Measurements from ENCODE around the gene KRTCAP3. TPM values are rescaled to one million over a fixed set of nuclear protein-coding genes. Genes with fewer than 3 reads are reported as not detected.

KRTCAP3 gene
- total and polyA plus RNA-seq, 2 donors (not counting 3 experiments of a cell fraction or from before 2014, with no cell fraction given): 2.1 to 4.0 TPM

- dilution Hi-C loops (cut with MboI; ENCODE audit: extremely low pct_ligation_motif_present, low sequenced_read_pairs): no loop called here
- Histone ChIP-seq H3K4me2 (ENCODE audit: insufficient read depth, low read length) (no peak overlapping the region), H3K4me1 (ENCODE audit: control insufficient read depth, extremely low read depth, insufficient read depth, low read length) (no peaks in the 10 kb centered on the region), H3K27me3 (ENCODE audit: control insufficient read depth in 2 of 2, insufficient read depth in 2 of 2, low read length in 2 of 2) (peaks cover 1 to 5% of the 10 kb centered on the region in 2 experiments), H3K27ac (ENCODE audit: insufficient read depth, low read depth, low read length) (no peak overlapping the region), H3K9me1 (replicated peaks; ENCODE audit: control insufficient read depth, extremely low read depth, insufficient read depth, low read length) (no peaks in the 10 kb centered on the region), H3K4me3 (replicated peaks in 1 of 3; ENCODE audit: insufficient read depth in 1 of 3, low read depth in 1 of 3, low read length in 3 of 3) (no peak overlapping the region), H3K9ac (replicated peaks; ENCODE audit: extremely low read depth, insufficient read depth, low read length) (no peak overlapping the region), H2AFZ (ENCODE audit: low read depth, low read length) (no peak overlapping the region), H3K36me3 (ENCODE audit: control insufficient read depth in 2 of 2, extremely low read depth in 1 of 2, insufficient read depth in 2 of 2, low read length in 2 of 2) (no peaks in the 10 kb centered on the region), H3K79me2 (ENCODE audit: control insufficient read depth, insufficient read depth, low read length) (no peaks in the 10 kb centered on the region), H3K9me3 (replicated peaks; ENCODE audit: control insufficient read depth, insufficient read depth, low read length) (no peaks in the 10 kb centered on the region), H4K20me1 (replicated peaks; ENCODE audit: control insufficient read depth, extremely low read depth, insufficient read depth, low read length) (no peaks in the 10 kb centered on the region)
- intact Hi-C loops (cut with micrococcal nuclease): no loop called here
- TF ChIP-seq POLR2A (IDR thresholded peaks at IDR 0.05; ENCODE audit: low read depth, low read length) (no peak), JUN (IDR thresholded peaks at IDR 0.05; ENCODE audit: borderline replicate concordance, insufficient read depth, insufficient read length, low read depth) (no peak), MYC (IDR thresholded peaks at IDR 0.05; ENCODE audit: low read depth, low read length) (no peak), EZH2 (IDR thresholded peaks at IDR 0.05; ENCODE audit: borderline replicate concordance, low read depth, low read length, severe bottlenecking) (no peak), CTCF (IDR thresholded peaks at IDR 0.05; ENCODE audit: extremely low read depth in 1 of 2, insufficient read depth in 1 of 2, low read depth in 1 of 2, low read length in 2 of 2) (no peak), FOS (IDR thresholded peaks at IDR 0.05; ENCODE audit: borderline replicate concordance, insufficient read depth, low read length) (no peak), POLR2AphosphoS5 (IDR thresholded peaks at IDR 0.05; ENCODE audit: insufficient read depth, low read depth, low read length) (no peak), GATA2 (IDR thresholded peaks at IDR 0.05; ENCODE audit: insufficient read depth, insufficient read length, low read depth, low read length) (no peak)
- TF ChIP-seq, protein P1, sequence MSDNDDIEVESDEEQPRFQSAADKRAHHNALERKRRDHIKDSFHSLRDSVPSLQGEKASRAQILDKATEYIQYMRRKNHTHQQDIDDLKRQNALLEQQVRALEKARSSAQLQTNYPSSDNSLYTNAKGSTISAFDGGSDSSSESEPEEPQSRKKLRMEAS (IDR thresholded peaks at IDR 0.05; ENCODE audit: insufficient read depth, insufficient read length): no peak
- FAIRE-seq: no peak
- ChIA-PET POLR2A (no interaction called here), CTCF (no interaction called here)
- DNase-seq (ENCODE audit: low read depth, low spot score): no peak
- no TSS peak for BruUV-seq (replicated peaks)
These were observed 26.0 kb upstream of the KRTCAP3 start for GRCh38 chr2:27416151-27416550.
